Measurements from ENCODE around the gene SLC13A4.

GRCh38 chr7:135723411-135723810 is 4.6 kb downstream of the SLC13A4 start:
- TF ChIP-seq POLR2AphosphoS5 (IDR thresholded peaks at IDR 0.05) = no peak
- TF ChIP-seq CTCF (IDR thresholded peaks at IDR 0.05) = no peak
- no peak for TF ChIP-seq EP300 (IDR thresholded peaks at IDR 0.05)
- TF ChIP-seq POLR2A (IDR thresholded peaks at IDR 0.05) = no peak
